ENCODE results near the gene CDC42EP5.

Gene CDC42EP5

GRCh38 chr19:54420068-54420382 is 53.1 kb downstream of the CDC42EP5 start:
- in situ Hi-C loops (cut with HindIII; ENCODE audit: low sequenced_read_pairs) = no loop called here
- no peak for TF ChIP-seq CTCF (IDR thresholded peaks at IDR 0.05; ENCODE audit: low read depth, low read length, missing control alignments)
- DNase-seq (ENCODE audit: low read depth) = no peak
- no peak overlapping the region for H3K4me3 ChIP-seq (ENCODE audit: low read depth, low read length)

GRCh38 chr19:54418930-54419800 is 53.9 kb downstream of the CDC42EP5 start:
- no peak for TF ChIP-seq CTCF (IDR thresholded peaks at IDR 0.05; ENCODE audit: low read depth, low read length, missing control alignments)
- no peak overlapping the region for H3K4me3 ChIP-seq (ENCODE audit: low read depth, low read length)
- no peak for DNase-seq (ENCODE audit: low read depth)
- in situ Hi-C loops (cut with HindIII; ENCODE audit: low sequenced_read_pairs) = no loop called here

- TF ChIP-seq CTCF (IDR thresholded peaks at IDR 0.05; ENCODE audit: low read depth, low read length, missing control alignments) = no peak
- in situ Hi-C loops (cut with HindIII; ENCODE audit: low sequenced_read_pairs) = no loop called here
- H3K4me3 ChIP-seq (ENCODE audit: low read depth, low read length) = no peak overlapping the region
- DNase-seq (ENCODE audit: low read depth) = no peak
Measured at GRCh38 chr19:54418030-54418929, 54.8 kb downstream of the CDC42EP5 start.

GRCh38 chr19:54416695-54417491 is 56.2 kb downstream of the CDC42EP5 start:
- no peak overlapping the region for H3K4me3 ChIP-seq (ENCODE audit: low read depth, low read length)
- no peak for DNase-seq (ENCODE audit: low read depth)
- no peak for TF ChIP-seq CTCF (IDR thresholded peaks at IDR 0.05; ENCODE audit: low read depth, low read length, missing control alignments)
- in situ Hi-C loops (cut with HindIII; ENCODE audit: low sequenced_read_pairs) = no loop called here

- in situ Hi-C loops (cut with HindIII; ENCODE audit: low sequenced_read_pairs) = no loop called here
- no peak for TF ChIP-seq CTCF (IDR thresholded peaks at IDR 0.05; ENCODE audit: low read depth, low read length, missing control alignments)
- DNase-seq (ENCODE audit: low read depth) = no peak
- no peak overlapping the region for H3K4me3 ChIP-seq (ENCODE audit: low read depth, low read length)
Measured at GRCh38 chr19:54415901-54416673, 57.0 kb downstream of the CDC42EP5 start.

Data from astrocyte of the cerebellum (primary cell).